Mammary epithelial cell (primary cell): ENCODE measurements around the gene MALL.
"Not testable (repeated sequence)": the region's sequence is repeated elsewhere in the genome, so short reads cannot be mapped to it uniquely, and the experiment has no call there.

Source experiments
- CTCF ChIP-seq, 2 donors: IDR thresholded peaks in 1 of 2; conservative IDR thresholded peaks in 1 of 2; 2 replicates each; pipeline ENCODE4 v1.5.1; 2011 to 2012; ENCODE audit warnings: inconsistent platforms in 2 of 2, low read length in 2 of 2, mild to moderate bottlenecking in 2 of 2, control low read depth in 1 of 2, low read depth in 1 of 2; ENCODE audit not compliant: insufficient read depth in 1 of 2; ENCODE audit errors: extremely low read depth in 1 of 2
- EZH2 ChIP-seq: IDR thresholded peaks from 2 replicates; pipeline ENCODE4 v1.6.1; 2012; ENCODE audit warnings: low read length, inconsistent platforms, borderline replicate concordance

GRCh38 chr2:110054521-110055407 is 60.9 kb downstream of the MALL start:
- not testable (repeated sequence) for TF ChIP-seq CTCF (conservative IDR thresholded peaks at IDR 0.05 in 1 of 2, IDR thresholded peaks at IDR 0.05 in 1 of 2; ENCODE audit: extremely low read depth in 1 of 2, insufficient read depth in 1 of 2, low read depth in 1 of 2, low read length in 2 of 2); EZH2
